H1 (cell line): ENCODE results near the gene LRRC4C. TPM values are rescaled to one million over a fixed set of nuclear protein-coding genes. Genes with fewer than 3 reads are reported as not detected.

Experiments
- CTCF ChIA-PET: fragments of 300-600 bp; sonication (Branson Sonifier 250); formaldehyde crosslinking; loops from one replicate; lab custom pipeline; 2021; ENCODE audit not compliant: partially characterized antibody; lab: Charles Lee
- POLR2A ChIA-PET: fragments of 300-600 bp; sonication (Branson Sonifier 250); formaldehyde crosslinking; loops from one replicate; lab custom pipeline; 2021; ENCODE audit warnings: inconsistent platforms; ENCODE audit not compliant: partially characterized antibody; lab: Charles Lee
- DNase-seq, 2 experiments: peaks; one replicate each; pipeline versions ENCODE4 v3.0.0 to v3.0.0-alpha.2; 2010 to 2022; ENCODE audit warnings: low spot score in 2 of 2, low read depth in 1 of 2, mixed read lengths in 1 of 2
- FAIRE-seq: peaks from 2 replicates; lab custom pipeline; 2011; peaks lifted over from hg19 to GRCh38; lab: Jason Lieb, UNC
- H2AFZ ChIP-seq: 2 replicates; pipeline ENCODE4 v1.8.1; 2012; ENCODE audit warnings: low read length, inconsistent platforms
- H2AK5ac ChIP-seq: 2 replicates; pipeline ENCODE4 v1.6.1; 2013; ENCODE audit warnings: low read depth, low read length
- H2BK120ac ChIP-seq: replicated peaks from 2 replicates; pipeline ENCODE3; 2013; ENCODE audit warnings: low read depth, low read length, inconsistent platforms
- H2BK12ac ChIP-seq: 2 replicates; pipeline ENCODE4 v1.6.1; 2013; ENCODE audit warnings: low read depth, low read length
- H2BK15ac ChIP-seq: 2 replicates; pipeline ENCODE4 v1.6.1; 2013; ENCODE audit warnings: low read length
- H2BK20ac ChIP-seq: 2 replicates; pipeline ENCODE4 v1.6.1; 2013; ENCODE audit warnings: low read length
- H2BK5ac ChIP-seq: 2 replicates; pipeline ENCODE4 v1.6.1; 2013; ENCODE audit warnings: low read depth, low read length
- H3K14ac ChIP-seq: 2 replicates; pipeline ENCODE4 v1.6.1; 2013; ENCODE audit warnings: inconsistent platforms; ENCODE audit not compliant: insufficient read length
- H3K18ac ChIP-seq: 2 replicates; pipeline ENCODE4 v1.6.1; 2013; ENCODE audit warnings: low read length; ENCODE audit errors: extremely low read depth
- H3K23ac ChIP-seq: 2 replicates; pipeline ENCODE4 v1.6.1; 2013; ENCODE audit warnings: inconsistent platforms; ENCODE audit not compliant: insufficient read length
- H3K23me2 ChIP-seq: 2 replicates; pipeline ENCODE4 v1.6.1; 2013; ENCODE audit warnings: low read depth, low read length
- H3K27ac ChIP-seq: 2 replicates; pipeline ENCODE4 v1.6.1; 2011; ENCODE audit warnings: low read depth, low read length, inconsistent platforms
- H3K27me3 ChIP-seq, 4 experiments: replicated peaks in 1 of 4; 1 replicate in 1 of 4; 2 replicates in 3 of 4; pipeline versions ENCODE4 v1.6.1 to v1.8.1; 2011 to 2013; ENCODE audit warnings: low read length in 3 of 4, mild to moderate bottlenecking in 3 of 4, inconsistent platforms in 2 of 4, mixed read lengths in 2 of 4, moderate library complexity in 1 of 4; ENCODE audit not compliant: control insufficient read depth in 3 of 4, insufficient read depth in 3 of 4; ENCODE audit errors: extremely low read depth in 1 of 4
- H3K36me3 ChIP-seq, 4 experiments: 2 replicates each; pipeline versions ENCODE4 v1.6.1 to v1.8.1; 2011 to 2013; ENCODE audit warnings: mild to moderate bottlenecking in 4 of 4, low read length in 3 of 4, moderate library complexity in 2 of 4, control low read depth in 1 of 4, inconsistent platforms in 1 of 4; ENCODE audit not compliant: insufficient read depth in 4 of 4, control insufficient read depth in 2 of 4
- H3K4ac ChIP-seq: replicated peaks from 2 replicates; pipeline ENCODE3; 2013; ENCODE audit warnings: low read length, low read depth, mixed read lengths, inconsistent platforms; ENCODE audit not compliant: insufficient read length
- H3K4me1 ChIP-seq, 4 experiments: replicated peaks in 1 of 4; 1 replicate in 1 of 4; 2 replicates in 3 of 4; pipeline versions ENCODE4 v1.6.1 to v1.8.1; 2011 to 2013; ENCODE audit warnings: low read length in 3 of 4, inconsistent platforms in 2 of 4, mixed read lengths in 1 of 4; ENCODE audit not compliant: insufficient read depth in 4 of 4, control insufficient read depth in 3 of 4
- H3K4me2 ChIP-seq, 2 experiments: 2 replicates each; pipeline versions ENCODE4 v1.6.1 to v1.8.1; 2011 to 2013; ENCODE audit warnings: low read depth in 2 of 2, low read length in 2 of 2, control low read depth in 1 of 2, inconsistent platforms in 1 of 2, mild to moderate bottlenecking in 1 of 2; ENCODE audit not compliant: insufficient read depth in 1 of 2
- H3K4me3 ChIP-seq, 4 experiments: fragments of 200-600, 300-600 bp in 1 of 4; sonication (generic), shearing (Covaris generic), sonication (Bioruptor Twin) in 1 of 4; 2 replicates each; pipeline versions ENCODE4 v1.5.1 to v1.8.1; 2011 to 2016; ENCODE audit warnings: low read length in 4 of 4, low read depth in 3 of 4, control low read depth in 2 of 4, inconsistent platforms in 2 of 4, mild to moderate bottlenecking in 2 of 4, mixed read lengths in 1 of 4, moderate library complexity in 1 of 4; ENCODE audit not compliant: insufficient read depth in 2 of 4; ENCODE audit errors: extremely low read depth in 1 of 4
- H3K56ac ChIP-seq: replicated peaks from 2 replicates; pipeline ENCODE3; 2013; ENCODE audit warnings: low read depth, mild to moderate bottlenecking, mixed read lengths, low read length, inconsistent platforms; ENCODE audit not compliant: insufficient read length
- H3K79me1 ChIP-seq: 2 replicates; pipeline ENCODE4 v1.6.1; 2013; ENCODE audit warnings: low read depth, low read length, control low read depth
- H3K79me2 ChIP-seq, 2 experiments: 2 replicates each; pipeline versions ENCODE4 v1.6.1 to v1.8.1; 2012 to 2013; ENCODE audit warnings: low read length in 2 of 2, mild to moderate bottlenecking in 2 of 2, inconsistent platforms in 1 of 2; ENCODE audit not compliant: insufficient read depth in 2 of 2, control insufficient read depth in 1 of 2
- H3K9ac ChIP-seq, 4 experiments: replicated peaks in 1 of 4; 1 replicate in 1 of 4; 2 replicates in 3 of 4; pipeline versions ENCODE4 v1.6.1 to v1.8.1; 2011 to 2013; ENCODE audit warnings: low read depth in 3 of 4, low read length in 3 of 4, control low read depth in 2 of 4, mild to moderate bottlenecking in 2 of 4, moderate library complexity in 2 of 4, inconsistent platforms in 1 of 4; ENCODE audit errors: extremely low read depth in 1 of 4
- H3K9me3 ChIP-seq, 2 experiments: 2 replicates each; pipeline versions ENCODE4 v1.6.1 to v1.8.1; 2012 to 2013; ENCODE audit warnings: mild to moderate bottlenecking in 2 of 2, moderate library complexity in 2 of 2, control low read depth in 1 of 2, inconsistent platforms in 1 of 2, low read depth in 1 of 2, low read length in 1 of 2, mixed read lengths in 1 of 2; ENCODE audit not compliant: insufficient read depth in 2 of 2
- H4K20me1 ChIP-seq, 2 experiments: replicated peaks in 1 of 2; 2 replicates each; pipeline versions ENCODE3 to v1.8.1; 2011 to 2013; ENCODE audit warnings: inconsistent platforms in 2 of 2, low read length in 2 of 2, mild to moderate bottlenecking in 1 of 2; ENCODE audit not compliant: insufficient read depth in 2 of 2, control insufficient read depth in 1 of 2
- H4K5ac ChIP-seq: 2 replicates; pipeline ENCODE4 v1.6.1; 2013; ENCODE audit warnings: low read length, low read depth, mixed read lengths, inconsistent platforms; ENCODE audit not compliant: insufficient read length
- H4K8ac ChIP-seq: 2 replicates; pipeline ENCODE4 v1.8.0; 2013; ENCODE audit warnings: mild to moderate bottlenecking, moderate library complexity, low read length, inconsistent platforms; ENCODE audit not compliant: insufficient read depth; ENCODE audit errors: extremely low read depth
- H4K91ac ChIP-seq: replicated peaks from 2 replicates; pipeline ENCODE3; 2013; ENCODE audit warnings: low read length, mixed read lengths, inconsistent platforms; ENCODE audit not compliant: insufficient read length
- WGBS, 2 experiments: shearing (Covaris generic) in 1 of 2; methylation state at CpG; one replicate each; pipeline versions ENCODE4 v1.1.6 to v1.1.7; 2013 to 2015; ENCODE audit warnings: low lambda C conversion rate in 2 of 2, mixed read lengths in 2 of 2, inconsistent platforms in 1 of 2, low coverage in 1 of 2, missing lambda C conversion rate in 1 of 2; ENCODE audit not compliant: insufficient replicate concordance in 2 of 2, insufficient coverage in 1 of 2, insufficient read length in 1 of 2; ENCODE audit errors: extremely low coverage in 1 of 2, missing lambda C conversion rate in 1 of 2; 5-methylcytosine and 5-hydroxymethylcytosine counted together
- polyA plus RNA-seq, 7 experiments: library from polyadenylated mRNA; depleted of rRNA in 3 of 7; stranded (reverse) in 5 of 7; unstranded in 2 of 7; fragments of >200 nt in 5 of 7; fragments of 200-250 nt in 2 of 7; gene quantifications; 1 replicate in 5 of 7; 2 replicates in 1 of 7; 4 replicates in 1 of 7; pipeline versions ENCODE4 v1.2.1 to v1.2.3, GENCODE V29; 2011 to 2013; ENCODE audit warnings: missing spikeins in 2 of 7, mixed read lengths in 2 of 7
- total RNA-seq: library from RNA; stranded (reverse); fragmentation: NEBNext Ultra II Directional; extraction: Animal tissue kit (Norgen Biotek cat#: 25700); gene quantifications from 2 replicates; pipeline ENCODE4 v1.2.1, GENCODE V29; 2021

The LRRC4C gene
- total and polyA plus RNA-seq, 2 of the 8 experiments (the other 6 are each of a cell fraction or from before 2014, with no cell fraction given) = 0.23 to 2.2 TPM

DNA sequence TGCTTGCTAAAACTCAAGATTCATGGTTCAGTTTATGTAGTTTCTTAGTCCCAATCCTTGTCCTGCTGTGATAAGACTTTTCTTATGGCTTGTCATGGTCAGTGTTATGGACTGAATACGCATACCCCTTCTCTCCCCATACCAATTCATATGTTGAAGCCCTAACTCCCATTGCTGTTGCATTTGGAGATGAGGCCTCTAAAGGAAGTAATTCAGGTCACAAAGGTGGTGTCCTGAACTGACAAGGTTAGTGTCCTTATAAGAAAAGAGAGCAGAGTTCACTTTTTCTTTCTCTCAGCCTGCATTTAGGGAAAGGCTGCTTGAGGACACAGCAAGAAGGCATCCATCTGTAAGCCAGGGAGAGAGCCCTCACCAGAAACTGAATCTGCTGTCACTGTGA is 618.2 kb downstream of the LRRC4C start:
- Histone ChIP-seq H3K9ac (no peak overlapping the region), H3K23ac (no peak overlapping the region), H3K4me2 (0 out of 4 replicates have a peak overlapping the region, but pooled peaks of 1 of the 2 experiments have one; percentile 7), H2AFZ (no peak overlapping the region), H2AK5ac (no peak overlapping the region), H3K4ac (no peak overlapping the region), H3K23me2 (no peaks in the 10 kb centered on the region), H4K5ac (no peak overlapping the region), H3K27me3 (no peaks in the 10 kb centered on the region), H4K20me1 (no peaks in the 10 kb centered on the region), H3K9me3 (no peaks in the 10 kb centered on the region), H3K36me3 (no peaks in the 10 kb centered on the region), H2BK120ac (no peak overlapping the region), H3K79me2 (no peaks in the 10 kb centered on the region), H2BK12ac (no peak overlapping the region), H3K4me3 (no peak overlapping the region), H2BK15ac (no peak overlapping the region), H3K27ac (no peak overlapping the region), H4K8ac (no peak overlapping the region), H2BK5ac (no peak overlapping the region), H2BK20ac (no peak overlapping the region), H3K18ac (no peak overlapping the region), H3K14ac (no peak overlapping the region), H4K91ac (no peak overlapping the region), H3K79me1 (no peaks in the 10 kb centered on the region), H3K56ac (no peak overlapping the region), H3K4me1 (peaks cover 0 to 10% (median 5%) of the 10 kb centered on the region in 4 experiments; a peak in 4 of 7 replicates)
- DNase-seq = no peak
- 63% methylated on average over 1 of the region's 1 CpG; no CpG with 5 or more reads in 1 of the 2 experiments for WGBS, 2 experiments
- ChIA-PET POLR2A (no interaction called here), CTCF (interaction anchor here (1.8 kb wide), 1 partner anchor 360 kb away, joined by 7 read pairs; no protein-coding TSS in a partner anchor)
- no peak for FAIRE-seq
